A549 (cell line): Measurements from ENCODE around the gene KAT8.

Experiments used
- BHLHE40 ChIP-seq: IDR thresholded peaks from 2 replicates; pipeline ENCODE4 v1.6.1; 2012; ENCODE audit warnings: low read depth, low read length, inconsistent platforms
- CTCF ChIP-seq: fragments of >200 bp; sonication (Bioruptor Twin); formaldehyde crosslinking; IDR thresholded peaks from 3 replicates; pipeline ENCODE4 v1.5.1; 2016
- HDAC2 ChIP-seq: fragments of 200-600 bp; sonication (generic); IDR thresholded peaks from 2 replicates; pipeline ENCODE4 v1.6.1; 2016

GRCh38 chr16:31138621-31139578, 21.4 kb downstream of the KAT8 start:
- no peak for TF ChIP-seq HDAC2
- peak; percentile 94 for TF ChIP-seq BHLHE40
- TF ChIP-seq CTCF, result no peak
